ENCODE results near the gene ETS1. TPM values are rescaled to one million over a fixed set of nuclear protein-coding genes. Genes with fewer than 3 reads are reported as not detected.

The ETS1 gene, protein sequence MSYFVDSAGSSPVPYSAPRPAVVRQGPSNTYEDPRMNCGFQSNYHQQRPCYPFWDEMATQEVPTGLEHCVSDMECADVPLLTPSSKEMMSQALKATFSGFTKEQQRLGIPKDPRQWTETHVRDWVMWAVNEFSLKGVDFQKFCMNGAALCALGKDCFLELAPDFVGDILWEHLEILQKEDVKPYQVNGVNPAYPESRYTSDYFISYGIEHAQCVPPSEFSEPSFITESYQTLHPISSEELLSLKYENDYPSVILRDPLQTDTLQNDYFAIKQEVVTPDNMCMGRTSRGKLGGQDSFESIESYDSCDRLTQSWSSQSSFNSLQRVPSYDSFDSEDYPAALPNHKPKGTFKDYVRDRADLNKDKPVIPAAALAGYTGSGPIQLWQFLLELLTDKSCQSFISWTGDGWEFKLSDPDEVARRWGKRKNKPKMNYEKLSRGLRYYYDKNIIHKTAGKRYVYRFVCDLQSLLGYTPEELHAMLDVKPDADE
- 1.1 and 1.2 TPM in 2 replicates for total RNA-seq (2022)
- percentile 25 among the genes with signal in this experiment for Bru-seq, nascent RNA
- BruChase-seq, experiment 1, labeled RNA remaining after a 2-hour chase, result percentile 23 among the genes with signal in this experiment
- BruChase-seq, experiment 2, labeled RNA remaining after a 6-hour chase, result percentile 20 among the genes with signal in this experiment
- long read RNA-seq, partial matches to known transcripts, result 0 of 1 reads
- long read RNA-seq, other reads (novel, unspliced or antisense), result 1 of 1 reads

GRCh38 chr11:128587415-128587814 is at the start of gene ETS1:
ETS1 (minus strand) TSS chr11:128587558; CDS start chr11:128573130, 14,428 bp downstream.
- Mint-ChIP-seq H3K4me1 (ENCODE audit: low read depth, unreplicated experiment) (no peaks in the 10 kb centered on the region), H3K27me3 (ENCODE audit: insufficient read depth, unreplicated experiment) (peaks cover 57% of the 10 kb centered on the region)

GRCh38 chr11:128634395-128634794 is 47.0 kb upstream of the ETS1 start:
- peaks cover 11% of the 10 kb centered on the region for H3K27me3 Mint-ChIP-seq (ENCODE audit: insufficient read depth, unreplicated experiment)
- H3K9me3 Mint-ChIP-seq (ENCODE audit: unreplicated experiment), result no peaks in the 10 kb centered on the region
- H3K4me3 ChIP-seq (ENCODE audit: low read depth, low read length), result no peak overlapping the region
- no peaks in the 10 kb centered on the region for H3K36me3 ChIP-seq (ENCODE audit: control insufficient read depth, insufficient read depth, low read length)
- POLR2A ChIA-PET, result no interaction called here
- BruUV-seq (replicated peaks), result no TSS peak
- H3K27me3 ChIP-seq (replicated peaks; ENCODE audit: control insufficient read depth, insufficient read depth, low read length), result no peaks in the 10 kb centered on the region
- no peak for DNase-seq
- no peak overlapping the region for H3K27ac Mint-ChIP-seq (ENCODE audit: unreplicated experiment)
- CTCF ChIA-PET, result no interaction called here
- no peaks in the 10 kb centered on the region for H3K9me3 ChIP-seq
- TF ChIP-seq CTCF (IDR thresholded peaks at IDR 0.05; ENCODE audit: insufficient read depth in 1 of 2, low read depth in 1 of 2, low read length in 1 of 2, severe bottlenecking in 1 of 2, unreplicated experiment in 1 of 2), result no peak
- no peaks in the 10 kb centered on the region for H3K4me1 ChIP-seq
- no peaks in the 10 kb centered on the region for H3K4me1 Mint-ChIP-seq (ENCODE audit: low read depth, unreplicated experiment)
- intact Hi-C loops (cut with micrococcal nuclease; ENCODE audit: unreplicated experiment), result no loop called here
- H3K4me3 Mint-ChIP-seq (ENCODE audit: unreplicated experiment), result no peak overlapping the region
- no peaks in the 10 kb centered on the region for H3K36me3 Mint-ChIP-seq (ENCODE audit: insufficient read depth, unreplicated experiment)

More at GRCh38 chr11:128587415-128587814, at the start of gene ETS1:
- H3K36me3 ChIP-seq (ENCODE audit: control insufficient read depth, insufficient read depth, low read length), result no peaks in the 10 kb centered on the region
- no peaks in the 10 kb centered on the region for H3K9me3 ChIP-seq
- BruUV-seq (replicated peaks), result no TSS peak
- intact Hi-C loops (cut with micrococcal nuclease; ENCODE audit: unreplicated experiment), result loop anchor here (1.0 kb wide), 1 partner anchor 228 kb away; no protein-coding TSS in a partner anchor
- POLR2A ChIA-PET, result no interaction called here
- H3K4me1 ChIP-seq, result no peaks in the 10 kb centered on the region
- CTCF ChIA-PET, result no interaction called here
- Mint-ChIP-seq H3K4me3 (ENCODE audit: unreplicated experiment) (no peak within 1 kb of the TSS), H3K36me3 (ENCODE audit: insufficient read depth, unreplicated experiment) (no peaks in the 10 kb centered on the region), H3K9me3 (ENCODE audit: unreplicated experiment) (no peaks in the 10 kb centered on the region), H3K27ac (ENCODE audit: unreplicated experiment) (no peak within 1 kb of the TSS)
- H3K27me3 ChIP-seq (replicated peaks; ENCODE audit: control insufficient read depth, insufficient read depth, low read length), result peaks cover 4% of the 10 kb centered on the region; the same call in 1 of the 2 replicates
- H3K4me3 ChIP-seq (ENCODE audit: low read depth, low read length), result no peak within 1 kb of the TSS
- no peak for TF ChIP-seq CTCF (IDR thresholded peaks at IDR 0.05; ENCODE audit: insufficient read depth in 1 of 2, low read depth in 1 of 2, low read length in 1 of 2, severe bottlenecking in 1 of 2, unreplicated experiment in 1 of 2)
- no peak for DNase-seq

GRCh38 chr11:128633384-128633965 is 46.1 kb upstream of the ETS1 start:
- Histone ChIP-seq H3K27me3 (replicated peaks; ENCODE audit: control insufficient read depth, insufficient read depth, low read length) (no peaks in the 10 kb centered on the region), H3K4me1 (no peaks in the 10 kb centered on the region), H3K9me3 (no peaks in the 10 kb centered on the region), H3K4me3 (ENCODE audit: low read depth, low read length) (no peak overlapping the region), H3K36me3 (ENCODE audit: control insufficient read depth, insufficient read depth, low read length) (no peaks in the 10 kb centered on the region)
- Mint-ChIP-seq H3K27me3 (ENCODE audit: insufficient read depth, unreplicated experiment) (peaks cover 10% of the 10 kb centered on the region), H3K9me3 (ENCODE audit: unreplicated experiment) (no peaks in the 10 kb centered on the region), H3K36me3 (ENCODE audit: insufficient read depth, unreplicated experiment) (no peaks in the 10 kb centered on the region), H3K4me3 (ENCODE audit: unreplicated experiment) (no peak overlapping the region), H3K27ac (ENCODE audit: unreplicated experiment) (no peak overlapping the region), H3K4me1 (ENCODE audit: low read depth, unreplicated experiment) (no peaks in the 10 kb centered on the region)
- DNase-seq, result no peak
- ChIA-PET POLR2A (no interaction called here), CTCF (interaction anchor here (2.6 to 2.7 kb wide), 2 partner anchors 461 to 476 kb away, joined by 17 to 22 read pairs; no protein-coding TSS in a partner anchor)
- BruUV-seq (replicated peaks), result no TSS peak
- intact Hi-C loops (cut with micrococcal nuclease; ENCODE audit: unreplicated experiment), result no loop called here
- no peak for TF ChIP-seq CTCF (IDR thresholded peaks at IDR 0.05; ENCODE audit: insufficient read depth in 1 of 2, low read depth in 1 of 2, low read length in 1 of 2, severe bottlenecking in 1 of 2, unreplicated experiment in 1 of 2)

Data from Caco-2 (cell line).